HEK293T (cell line): ENCODE data around the gene HBS1L.

Experiments used
- ELF4 ChIP-seq: fragments of 450-650 bp; IDR thresholded peaks from 2 replicates; pipeline ENCODE4 v1.6.1; 2017; ENCODE audit warnings: antibody characterized with exemption
- FOXA1 ChIP-seq: fragments of 450-650 bp; IDR thresholded peaks from 2 replicates; pipeline ENCODE4 v1.6.1; 2016; ENCODE audit warnings: mild to moderate bottlenecking
- FOXM1 ChIP-seq: fragments of 450-650 bp; IDR thresholded peaks from 2 replicates; pipeline ENCODE4 v1.6.1; 2017; ENCODE audit warnings: mild to moderate bottlenecking, borderline replicate concordance
- HDGF ChIP-seq: fragments of 450-650 bp; IDR thresholded peaks from 2 replicates; pipeline ENCODE4 v1.6.1; 2017; ENCODE audit warnings: antibody characterized with exemption, borderline replicate concordance
- PKNOX1 ChIP-seq: fragments of 450-650 bp; IDR thresholded peaks from 2 replicates; pipeline ENCODE4 v1.6.1; 2016
- SP1 ChIP-seq: fragments of 450-650 bp; IDR thresholded peaks from 2 replicates; pipeline ENCODE4 v1.6.1; 2017
- ZNF384 ChIP-seq: fragments of 450-650 bp; IDR thresholded peaks from 2 replicates; pipeline ENCODE4 v1.6.1; 2016

DNA sequence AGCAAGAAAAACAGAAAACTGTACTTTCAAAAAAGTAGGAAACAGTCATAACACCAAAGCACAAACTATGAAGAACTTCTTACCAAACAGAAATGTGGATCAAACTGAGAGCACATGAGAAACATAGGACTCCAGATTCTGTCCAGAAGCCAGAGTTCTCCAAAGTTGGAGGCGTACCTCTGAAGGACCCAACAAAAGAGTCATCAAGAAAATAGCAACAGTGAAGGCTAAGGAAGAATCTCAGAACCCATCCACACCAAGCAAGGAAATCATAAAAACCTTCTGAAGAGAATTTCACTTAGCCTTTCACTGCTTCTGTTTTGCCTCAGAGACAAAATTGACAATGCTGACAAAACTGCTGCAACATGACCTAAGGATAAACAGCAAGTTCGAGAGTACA lies 29.4 kb downstream of the HBS1L start:
- TF ChIP-seq FOXM1 (no peak), SP1 (no peak), HDGF (no peak), ELF4 (no peak), FOXA1 (no peak), PKNOX1 (no peak), ZNF384 (no peak)
